Esophagus squamous epithelium (tissue), 5 donors: ENCODE measurements around the gene STARD13. TPM values are rescaled to one million over a fixed set of nuclear protein-coding genes. Genes with fewer than 3 reads are reported as not detected.

Source experiments
- DNase-seq: peaks from one replicate; lab custom pipeline; 2025; lab: John Stamatoyannopoulos, UW
- H3K27ac ChIP-seq, 4 donors: fragments of 200-600 bp; sonication (generic); one replicate each; pipeline ENCODE4 v1.5.1; 2016 to 2019; ENCODE audit warnings: mild to moderate bottlenecking in 1 of 4
- H3K27me3 ChIP-seq, 4 donors: fragments of 200-600 bp; sonication (generic); 1 replicate in 3 of 4; 2 replicates in 1 of 4; pipeline versions ENCODE4 v1.5.1 to v1.6.0; 2017 to 2021; ENCODE audit warnings: antibody characterized with exemption in 1 of 4
- H3K36me3 ChIP-seq, 3 donors: fragments of 200-600 bp; sonication (generic); one replicate each; pipeline ENCODE4 v1.5.1; 2016 to 2019
- H3K4me1 ChIP-seq, 3 donors: fragments of 200-600 bp; sonication (generic); one replicate each; pipeline ENCODE4 v1.5.1; 2017 to 2019
- H3K4me3 ChIP-seq, 4 donors: fragments of 200-600 bp; sonication (generic); 1 replicate in 3 of 4; 2 replicates in 1 of 4; pipeline ENCODE4 v1.5.1; 2016 to 2019; ENCODE audit warnings: mild to moderate bottlenecking in 2 of 4, moderate library complexity in 1 of 4
- H3K9me3 ChIP-seq, 3 donors: fragments of 200-600 bp; sonication (generic); one replicate each; pipeline ENCODE4 v1.5.1; 2016 to 2019
- POLR2A ChIP-seq, 4 donors: fragments of 450-650 bp; IDR thresholded peaks; one replicate each; pipeline ENCODE4 v1.6.1; 2017; ENCODE audit warnings: antibody characterized with exemption in 4 of 4, mild to moderate bottlenecking in 4 of 4, moderate library complexity in 3 of 4
- WGBS, 2 donors: methylation state at CpG; one replicate each; pipeline ENCODE4 v1.1.5; 2018; 5-methylcytosine and 5-hydroxymethylcytosine counted together
- intact Hi-C: fragments of 100-400 bp; cut with DNase I; formaldehyde crosslinking; loops from one replicate; pipeline ENCODE4 v1.15.0; 2022
- total RNA-seq, 4 donors: library from RNA; depleted of rRNA; stranded (reverse); fragments of >200 nt; gene quantifications; one replicate each; pipeline ENCODE4 v1.1.0, GENCODE V29; 2016
- TF ChIP-seq, protein P1 (sequence below), 6 experiments: fragments of 450-650 bp in 4 of 6; fragments of 200-600 bp in 2 of 6; sonication (generic) in 2 of 6; IDR thresholded peaks; one replicate each; pipeline ENCODE4 v1.5.1; 2016 to 2019; ENCODE audit warnings: antibody characterized with exemption in 6 of 6, mild to moderate bottlenecking in 4 of 6, moderate library complexity in 4 of 6
- donor health status: DM: yes; HTN: yes; CAD: no.

STARD13 gene, protein sequence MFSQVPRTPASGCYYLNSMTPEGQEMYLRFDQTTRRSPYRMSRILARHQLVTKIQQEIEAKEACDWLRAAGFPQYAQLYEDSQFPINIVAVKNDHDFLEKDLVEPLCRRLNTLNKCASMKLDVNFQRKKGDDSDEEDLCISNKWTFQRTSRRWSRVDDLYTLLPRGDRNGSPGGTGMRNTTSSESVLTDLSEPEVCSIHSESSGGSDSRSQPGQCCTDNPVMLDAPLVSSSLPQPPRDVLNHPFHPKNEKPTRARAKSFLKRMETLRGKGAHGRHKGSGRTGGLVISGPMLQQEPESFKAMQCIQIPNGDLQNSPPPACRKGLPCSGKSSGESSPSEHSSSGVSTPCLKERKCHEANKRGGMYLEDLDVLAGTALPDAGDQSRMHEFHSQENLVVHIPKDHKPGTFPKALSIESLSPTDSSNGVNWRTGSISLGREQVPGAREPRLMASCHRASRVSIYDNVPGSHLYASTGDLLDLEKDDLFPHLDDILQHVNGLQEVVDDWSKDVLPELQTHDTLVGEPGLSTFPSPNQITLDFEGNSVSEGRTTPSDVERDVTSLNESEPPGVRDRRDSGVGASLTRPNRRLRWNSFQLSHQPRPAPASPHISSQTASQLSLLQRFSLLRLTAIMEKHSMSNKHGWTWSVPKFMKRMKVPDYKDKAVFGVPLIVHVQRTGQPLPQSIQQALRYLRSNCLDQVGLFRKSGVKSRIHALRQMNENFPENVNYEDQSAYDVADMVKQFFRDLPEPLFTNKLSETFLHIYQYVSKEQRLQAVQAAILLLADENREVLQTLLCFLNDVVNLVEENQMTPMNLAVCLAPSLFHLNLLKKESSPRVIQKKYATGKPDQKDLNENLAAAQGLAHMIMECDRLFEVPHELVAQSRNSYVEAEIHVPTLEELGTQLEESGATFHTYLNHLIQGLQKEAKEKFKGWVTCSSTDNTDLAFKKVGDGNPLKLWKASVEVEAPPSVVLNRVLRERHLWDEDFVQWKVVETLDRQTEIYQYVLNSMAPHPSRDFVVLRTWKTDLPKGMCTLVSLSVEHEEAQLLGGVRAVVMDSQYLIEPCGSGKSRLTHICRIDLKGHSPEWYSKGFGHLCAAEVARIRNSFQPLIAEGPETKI
- 10 to 100 TPM in 1 of 4 donors, 1 to 10 TPM in 3; 1.3 to 18.7 (median 4.4) TPM for total RNA-seq

- H3K27ac ChIP-seq: peak within 1 kb of the TSS; percentile 71 to 95 (median 92)
- intact Hi-C loops: no loop called here
- peaks cover 0 to 3% (median 0%) of the 10 kb centered on the region in 4 donors for H3K27me3 ChIP-seq
- DNase-seq: peak; percentile 20
- TF ChIP-seq, protein P1, sequence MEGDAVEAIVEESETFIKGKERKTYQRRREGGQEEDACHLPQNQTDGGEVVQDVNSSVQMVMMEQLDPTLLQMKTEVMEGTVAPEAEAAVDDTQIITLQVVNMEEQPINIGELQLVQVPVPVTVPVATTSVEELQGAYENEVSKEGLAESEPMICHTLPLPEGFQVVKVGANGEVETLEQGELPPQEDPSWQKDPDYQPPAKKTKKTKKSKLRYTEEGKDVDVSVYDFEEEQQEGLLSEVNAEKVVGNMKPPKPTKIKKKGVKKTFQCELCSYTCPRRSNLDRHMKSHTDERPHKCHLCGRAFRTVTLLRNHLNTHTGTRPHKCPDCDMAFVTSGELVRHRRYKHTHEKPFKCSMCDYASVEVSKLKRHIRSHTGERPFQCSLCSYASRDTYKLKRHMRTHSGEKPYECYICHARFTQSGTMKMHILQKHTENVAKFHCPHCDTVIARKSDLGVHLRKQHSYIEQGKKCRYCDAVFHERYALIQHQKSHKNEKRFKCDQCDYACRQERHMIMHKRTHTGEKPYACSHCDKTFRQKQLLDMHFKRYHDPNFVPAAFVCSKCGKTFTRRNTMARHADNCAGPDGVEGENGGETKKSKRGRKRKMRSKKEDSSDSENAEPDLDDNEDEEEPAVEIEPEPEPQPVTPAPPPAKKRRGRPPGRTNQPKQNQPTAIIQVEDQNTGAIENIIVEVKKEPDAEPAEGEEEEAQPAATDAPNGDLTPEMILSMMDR (IDR thresholded peaks at IDR 0.05): peak in 5 of 6 experiments; percentile 26 to 46 (median 33)
- TF ChIP-seq POLR2A (IDR thresholded peaks at IDR 0.05): peak in 3 of 4 donors; percentile 74 to 89 (median 82)
- no peaks in the 10 kb centered on the region for H3K36me3 ChIP-seq
- H3K4me1 ChIP-seq: peaks cover 3 to 51% (median 4%) of the 10 kb centered on the region in 3 donors
- peak within 1 kb of the TSS; percentile 31 to 75 (median 64) for H3K4me3 ChIP-seq
- no peaks in the 10 kb centered on the region for H3K9me3 ChIP-seq
- 0 to 5% methylated on average over 16 to 18 of the region's 20 CpGs for WGBS, 2 donors
Measured at GRCh38 chr13:33285420-33286124, at the start of gene STARD13. TSS of gene STARD13 (minus strand) at chr13:33285755. CDS start at chr13:33285638, 117 bp downstream.

DNA sequence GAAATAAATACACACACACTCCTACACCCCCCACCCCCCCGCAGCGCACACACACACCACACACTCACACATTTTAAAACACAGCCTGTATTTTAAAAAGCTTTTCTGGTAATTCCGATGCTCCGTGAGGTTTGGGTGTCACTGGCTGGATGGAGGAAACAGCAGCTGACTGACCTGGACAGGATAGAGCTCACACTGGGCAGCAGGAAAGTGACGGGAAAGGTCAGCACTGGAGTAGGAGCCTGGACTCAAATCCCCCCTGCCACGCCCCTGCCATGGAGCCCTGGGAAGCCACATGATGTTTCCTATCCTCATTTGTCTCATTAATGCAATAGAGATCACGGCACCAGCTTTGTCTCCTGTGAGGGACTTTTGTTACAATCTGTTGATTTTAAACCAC, 49.3 kb upstream of the STARD13 start:
- no peaks in the 10 kb centered on the region for H3K36me3 ChIP-seq
- no peaks in the 10 kb centered on the region for H3K4me1 ChIP-seq
- no peak overlapping the region for H3K4me3 ChIP-seq
- no peaks in the 10 kb centered on the region for H3K9me3 ChIP-seq
- 90 to 92% methylated on average over 5 to 6 of the region's 7 CpGs for WGBS, 2 donors
- H3K27me3 ChIP-seq: no peaks in the 10 kb centered on the region
- no peak for DNase-seq
- TF ChIP-seq POLR2A (IDR thresholded peaks at IDR 0.05): no peak
- TF ChIP-seq, protein P1 (IDR thresholded peaks at IDR 0.05): no peak
- intact Hi-C loops: no loop called here
- no peak overlapping the region for H3K27ac ChIP-seq

- TF ChIP-seq POLR2A (IDR thresholded peaks at IDR 0.05): no peak
- TF ChIP-seq, protein P1 (IDR thresholded peaks at IDR 0.05): no peak
- intact Hi-C loops: no loop called here
- Histone ChIP-seq H3K4me3 (no peak overlapping the region), H3K36me3 (no peaks in the 10 kb centered on the region), H3K27me3 (no peaks in the 10 kb centered on the region), H3K27ac (no peak overlapping the region), H3K9me3 (no peaks in the 10 kb centered on the region), H3K4me1 (no peaks in the 10 kb centered on the region)
- DNase-seq: no peak
- WGBS, 2 donors: 68 to 80% methylated on average over 3 of the region's 3 CpGs
Measured at GRCh38 chr13:33331962-33332361, 46.4 kb upstream of the STARD13 start.

GRCh38 chr13:33330483-33330882, 44.9 kb upstream of the STARD13 start:
- no peak for TF ChIP-seq POLR2A (IDR thresholded peaks at IDR 0.05)
- TF ChIP-seq, protein P1 (IDR thresholded peaks at IDR 0.05): no peak
- Histone ChIP-seq H3K27me3 (no peaks in the 10 kb centered on the region), H3K9me3 (no peaks in the 10 kb centered on the region), H3K36me3 (no peaks in the 10 kb centered on the region), H3K4me3 (no peak overlapping the region), H3K4me1 (no peaks in the 10 kb centered on the region), H3K27ac (no peak overlapping the region)
- intact Hi-C loops: no loop called here
- 89% methylated on average over 6 of the region's 6 CpGs for WGBS, 2 donors
- DNase-seq: no peak
